ENCODE results near the gene CAPN9. TPM values are rescaled to one million over a fixed set of nuclear protein-coding genes. Genes with fewer than 3 reads are reported as not detected.

Gene CAPN9
- total RNA-seq, 1 experiment from 2014 or later: 0.39 TPM

- intact Hi-C loops (cut with micrococcal nuclease; ENCODE audit: unreplicated experiment): loop anchor here (1.0 to 10.0 kb wide), 2 partner anchors 161 to 221 kb away; no protein-coding TSS in a partner anchor
- no peak for DNase-seq
- Mint-ChIP-seq H3K27me3 (ENCODE audit: insufficient read depth, unreplicated experiment) (no peaks in the 10 kb centered on the region), H3K4me1 (ENCODE audit: low read depth, unreplicated experiment) (peaks cover 7% of the 10 kb centered on the region), H3K27ac (ENCODE audit: unreplicated experiment) (no peak overlapping the region), H3K4me3 (ENCODE audit: unreplicated experiment) (no peak overlapping the region), H3K9me3 (ENCODE audit: unreplicated experiment) (no peaks in the 10 kb centered on the region), H3K36me3 (ENCODE audit: insufficient read depth, unreplicated experiment) (no peaks in the 10 kb centered on the region)
- Histone ChIP-seq H3K4me1 (no peaks in the 10 kb centered on the region), H3K27me3 (replicated peaks; ENCODE audit: control insufficient read depth, insufficient read depth, low read length) (no peaks in the 10 kb centered on the region), H3K4me3 (ENCODE audit: low read depth, low read length) (no peak overlapping the region), H3K9me3 (no peaks in the 10 kb centered on the region), H3K36me3 (ENCODE audit: control insufficient read depth, insufficient read depth, low read length) (no peaks in the 10 kb centered on the region)
- TF ChIP-seq CTCF (IDR thresholded peaks at IDR 0.05; ENCODE audit: insufficient read depth in 1 of 2, low read depth in 1 of 2, low read length in 1 of 2, severe bottlenecking in 1 of 2, unreplicated experiment in 1 of 2): no peak
- CTCF ChIA-PET: no interaction called here
- BruUV-seq (replicated peaks): no TSS peak
- POLR2A ChIA-PET: no interaction called here
These were observed 46.2 kb downstream of the CAPN9 start for GRCh38 chr1:230793463-230793745.

GRCh38 chr1:230794431-230794830 is 47.2 kb downstream of the CAPN9 start:
- intact Hi-C loops (cut with micrococcal nuclease; ENCODE audit: unreplicated experiment): loop anchor here (10.0 kb wide), 1 partner anchor 220 kb away; no protein-coding TSS in a partner anchor
- Histone ChIP-seq H3K27me3 (replicated peaks; ENCODE audit: control insufficient read depth, insufficient read depth, low read length) (no peaks in the 10 kb centered on the region), H3K4me3 (ENCODE audit: low read depth, low read length) (no peak overlapping the region), H3K4me1 (no peaks in the 10 kb centered on the region), H3K36me3 (ENCODE audit: control insufficient read depth, insufficient read depth, low read length) (no peaks in the 10 kb centered on the region), H3K9me3 (no peaks in the 10 kb centered on the region)
- CTCF ChIA-PET: no interaction called here
- POLR2A ChIA-PET: no interaction called here
- no peaks in the 10 kb centered on the region for H3K36me3 Mint-ChIP-seq (ENCODE audit: insufficient read depth, unreplicated experiment)
- no peak for TF ChIP-seq CTCF (IDR thresholded peaks at IDR 0.05; ENCODE audit: insufficient read depth in 1 of 2, low read depth in 1 of 2, low read length in 1 of 2, severe bottlenecking in 1 of 2, unreplicated experiment in 1 of 2)
- H3K4me3 Mint-ChIP-seq (ENCODE audit: unreplicated experiment): no peak overlapping the region
- H3K27me3 Mint-ChIP-seq (ENCODE audit: insufficient read depth, unreplicated experiment): no peaks in the 10 kb centered on the region
- H3K4me1 Mint-ChIP-seq (ENCODE audit: low read depth, unreplicated experiment): peaks cover 7% of the 10 kb centered on the region
- no peaks in the 10 kb centered on the region for H3K9me3 Mint-ChIP-seq (ENCODE audit: unreplicated experiment)
- no TSS peak for BruUV-seq (replicated peaks)
- H3K27ac Mint-ChIP-seq (ENCODE audit: unreplicated experiment): no peak overlapping the region
- no peak for DNase-seq

GRCh38 chr1:230794871-230795605 is 47.9 kb downstream of the CAPN9 start:
- ChIA-PET POLR2A (no interaction called here), CTCF (no interaction called here)
- Histone ChIP-seq H3K9me3 (no peaks in the 10 kb centered on the region), H3K4me1 (no peaks in the 10 kb centered on the region), H3K27me3 (replicated peaks; ENCODE audit: control insufficient read depth, insufficient read depth, low read length) (no peaks in the 10 kb centered on the region), H3K4me3 (ENCODE audit: low read depth, low read length) (no peak overlapping the region), H3K36me3 (ENCODE audit: control insufficient read depth, insufficient read depth, low read length) (no peaks in the 10 kb centered on the region)
- no peaks in the 10 kb centered on the region for H3K9me3 Mint-ChIP-seq (ENCODE audit: unreplicated experiment)
- intact Hi-C loops (cut with micrococcal nuclease; ENCODE audit: unreplicated experiment): loop anchor here (5.0 to 10.0 kb wide), 2 partner anchors 107 to 220 kb away; no protein-coding TSS in a partner anchor
- DNase-seq: no peak
- BruUV-seq (replicated peaks): no TSS peak
- no peak overlapping the region for H3K27ac Mint-ChIP-seq (ENCODE audit: unreplicated experiment)
- H3K4me3 Mint-ChIP-seq (ENCODE audit: unreplicated experiment): no peak overlapping the region
- H3K27me3 Mint-ChIP-seq (ENCODE audit: insufficient read depth, unreplicated experiment): no peaks in the 10 kb centered on the region
- H3K36me3 Mint-ChIP-seq (ENCODE audit: insufficient read depth, unreplicated experiment): no peaks in the 10 kb centered on the region
- no peak for TF ChIP-seq CTCF (IDR thresholded peaks at IDR 0.05; ENCODE audit: insufficient read depth in 1 of 2, low read depth in 1 of 2, low read length in 1 of 2, severe bottlenecking in 1 of 2, unreplicated experiment in 1 of 2)
- peaks cover 7% of the 10 kb centered on the region for H3K4me1 Mint-ChIP-seq (ENCODE audit: low read depth, unreplicated experiment)
